A549 (cell line): ENCODE measurements around the gene RIIAD1.

ENCODE experiments used
- CTCF ChIP-seq: fragments of >200 bp; sonication (Bioruptor Twin); formaldehyde crosslinking; IDR thresholded peaks from 3 replicates; pipeline ENCODE4 v1.5.1; 2016
- HDAC2 ChIP-seq: fragments of 200-600 bp; sonication (generic); IDR thresholded peaks from 2 replicates; pipeline ENCODE4 v1.6.1; 2016
- HOXA7 ChIP-seq: fragments of 250-450 bp; sonication (Bioruptor Pico); IDR thresholded peaks from 2 replicates; pipeline ENCODE4 v1.5.0; 2020; ENCODE audit warnings: mild to moderate bottlenecking, moderate library complexity
- JUN ChIP-seq, 2 experiments: fragments of >200 bp; sonication (Bioruptor Twin); formaldehyde crosslinking; IDR thresholded peaks; 2 replicates in 1 of 2; 3 replicates in 1 of 2; pipeline ENCODE4 v1.6.1; 2016 to 2017
- POLR2A ChIP-seq: IDR thresholded peaks from 2 replicates; pipeline ENCODE4 v1.6.1; 2012; ENCODE audit warnings: mild to moderate bottlenecking, low read length
- RFX5 ChIP-seq: fragments of 450-650 bp; IDR thresholded peaks from 2 replicates; pipeline ENCODE4 v1.7.1; 2014; ENCODE audit warnings: antibody characterized with exemption, mild to moderate bottlenecking, moderate library complexity
- ZNF302 ChIP-seq: fragments of 250-450 bp; sonication (Bioruptor Pico); IDR thresholded peaks from 2 replicates; pipeline ENCODE4 v1.9.0; 2021; ENCODE audit warnings: inconsistent platforms, mild to moderate bottlenecking, moderate library complexity

GRCh38 chr1:151680826-151681225, 40.5 kb upstream of the RIIAD1 start:
- no peak for TF ChIP-seq POLR2A
- no peak for TF ChIP-seq CTCF
- no peak for TF ChIP-seq JUN (IDR thresholded peaks at IDR 0.05)
- TF ChIP-seq HDAC2 = no peak
- TF ChIP-seq ZNF302 = no peak
- no peak for TF ChIP-seq HOXA7 (CRISPR knock-in tag)
- no peak for TF ChIP-seq RFX5
